NCI-H69 (cell line): ENCODE data around the gene PLPPR3.
A peak's percentile ranks its signal among the peaks of the same experiment; 100 is the strongest.

ENCODE experiments used
- DNase-seq: peaks from one replicate; lab custom pipeline; 2025; lab: John Stamatoyannopoulos, UW

The PLPPR3 gene

DNA sequence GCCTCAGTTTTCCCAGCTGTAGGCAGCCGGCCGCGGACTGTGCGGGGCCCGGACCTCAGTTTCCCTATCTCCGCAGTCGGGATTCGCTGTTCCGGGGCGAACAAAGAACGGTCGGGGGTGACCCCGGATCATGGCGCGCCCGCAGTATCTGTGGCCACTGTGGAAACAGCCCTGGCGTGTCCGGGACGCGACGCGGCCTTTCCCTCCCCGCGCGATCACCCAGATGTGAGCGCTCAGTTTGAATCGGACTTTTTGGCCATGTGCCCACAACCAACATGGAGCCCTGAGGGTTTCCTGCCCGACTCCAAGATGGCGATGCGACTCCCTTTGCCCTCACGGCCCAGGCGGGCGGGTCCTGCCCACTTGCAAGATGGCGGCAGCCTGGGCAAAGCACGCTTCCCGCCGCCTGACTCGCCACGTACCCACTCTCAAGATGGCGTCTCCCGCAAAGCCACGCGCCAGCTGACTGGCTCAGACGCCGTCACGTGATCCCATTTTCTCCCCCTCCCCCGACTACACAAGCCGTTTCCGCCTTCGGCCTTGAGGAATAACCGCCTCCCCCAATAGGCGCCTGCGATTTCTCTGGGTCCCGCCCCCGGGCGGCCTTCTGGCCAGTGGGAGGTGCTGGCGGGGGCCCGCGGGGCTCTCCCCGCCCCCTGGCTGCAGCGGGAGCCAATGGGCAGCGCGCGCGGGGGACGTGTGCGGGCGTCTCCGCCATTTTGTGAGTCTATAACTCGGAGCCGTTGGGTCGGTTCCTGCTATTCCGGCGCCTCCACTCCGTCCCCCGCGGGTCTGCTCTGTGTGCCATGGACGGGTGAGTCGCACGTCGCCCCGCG lies 24.8 kb downstream of the PLPPR3 start, which contains the start of gene PTBP1:
TSS of gene PTBP1 (plus strand) at position 761 of the 836 bp plus-strand sequence. CDS start at position 807, 46 bp downstream.
- DNase-seq, result peak; percentile 100

DNA sequence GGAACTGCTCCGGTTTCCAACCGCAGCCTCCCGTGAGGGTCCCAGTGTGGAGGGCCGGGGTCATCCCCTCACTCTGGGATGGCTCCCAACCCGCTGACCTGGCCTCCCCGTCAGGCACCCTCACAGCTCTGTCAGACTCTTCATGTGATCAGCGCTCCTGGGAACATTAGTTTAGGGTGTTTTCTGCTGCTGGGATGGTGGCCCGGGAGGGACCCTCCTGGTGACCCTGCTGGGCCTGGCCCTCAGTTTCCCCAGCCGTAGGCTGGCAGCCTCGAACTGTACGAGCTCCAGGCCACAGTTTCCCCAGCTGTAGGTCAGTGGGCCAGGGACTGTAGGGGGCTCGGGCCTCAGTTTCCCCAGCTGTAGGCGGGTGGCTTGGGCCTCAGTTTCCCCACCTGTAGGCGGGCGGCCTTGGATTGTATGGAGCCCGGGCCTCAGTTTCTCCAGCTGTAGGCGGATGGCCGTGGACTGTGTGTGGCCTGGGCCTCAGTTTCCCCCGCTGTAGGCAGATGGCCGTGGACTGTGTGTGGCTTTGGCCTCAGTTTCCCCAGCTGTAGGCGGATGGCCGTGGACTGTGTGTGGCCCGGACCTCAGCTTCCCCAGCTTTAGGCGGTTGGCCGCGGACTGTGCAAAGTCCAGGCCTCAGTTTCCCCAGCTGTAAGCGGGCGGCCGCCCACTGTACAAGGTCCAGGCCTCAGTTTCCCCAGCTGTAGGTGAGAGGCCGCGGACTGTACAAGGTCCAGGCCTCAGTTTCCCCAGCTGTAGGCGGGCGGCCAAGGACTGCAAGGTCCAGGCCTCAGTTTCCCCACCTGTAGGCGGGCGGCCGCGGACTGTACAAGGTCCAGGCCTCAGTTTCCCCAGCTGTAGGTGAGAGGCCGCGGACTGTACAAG lies 25.8 kb downstream of the PLPPR3 start:
- DNase-seq, result no peak

DNA sequence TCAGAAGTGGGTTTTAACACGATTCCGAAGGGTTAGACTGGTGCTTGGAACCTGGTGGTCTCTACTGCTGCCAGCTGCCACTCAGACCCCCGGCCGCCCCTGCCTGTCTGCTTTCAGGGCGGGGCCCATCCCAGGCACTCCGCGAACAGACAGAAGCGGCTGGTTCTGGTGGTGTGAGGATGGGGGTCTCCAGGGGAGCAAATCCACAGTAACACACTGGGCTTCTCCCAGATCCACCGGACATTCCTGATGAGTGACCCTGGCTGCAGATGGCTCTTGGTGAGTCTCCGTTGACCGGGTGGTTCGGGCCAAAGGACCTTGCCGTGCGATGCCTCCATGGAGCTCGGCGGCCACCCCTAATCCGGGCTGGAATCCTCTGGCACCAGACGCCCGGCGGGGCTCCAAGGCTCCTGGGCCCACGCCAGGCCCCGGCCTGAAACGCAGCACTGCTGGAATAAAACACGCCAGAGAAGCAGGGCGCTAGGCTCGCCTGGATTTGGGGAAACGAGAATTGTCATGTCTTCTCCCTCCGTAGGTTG lies 26.6 kb downstream of the PLPPR3 start:
- DNase-seq, result no peak

DNA sequence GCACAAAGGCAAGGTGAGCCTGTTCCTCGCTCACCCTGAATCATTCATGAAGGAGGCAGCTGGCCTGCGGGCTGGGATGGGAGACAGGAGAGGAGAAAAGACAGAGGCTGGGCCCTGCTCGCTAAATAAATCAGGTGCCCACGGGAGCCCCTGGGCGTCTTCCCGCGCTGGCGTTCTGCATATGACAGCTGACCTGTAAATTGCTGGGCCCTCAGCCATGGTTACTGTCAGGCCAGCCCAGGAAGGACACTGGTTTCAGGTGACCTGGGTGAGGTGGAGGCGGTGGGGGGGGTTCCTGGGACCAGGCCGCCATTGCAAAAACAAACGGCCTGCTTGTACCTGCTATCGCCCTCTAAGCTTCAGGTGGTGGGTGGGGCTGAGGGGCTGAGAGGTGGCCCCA lies 27.9 kb downstream of the PLPPR3 start:
- no peak for DNase-seq

DNA sequence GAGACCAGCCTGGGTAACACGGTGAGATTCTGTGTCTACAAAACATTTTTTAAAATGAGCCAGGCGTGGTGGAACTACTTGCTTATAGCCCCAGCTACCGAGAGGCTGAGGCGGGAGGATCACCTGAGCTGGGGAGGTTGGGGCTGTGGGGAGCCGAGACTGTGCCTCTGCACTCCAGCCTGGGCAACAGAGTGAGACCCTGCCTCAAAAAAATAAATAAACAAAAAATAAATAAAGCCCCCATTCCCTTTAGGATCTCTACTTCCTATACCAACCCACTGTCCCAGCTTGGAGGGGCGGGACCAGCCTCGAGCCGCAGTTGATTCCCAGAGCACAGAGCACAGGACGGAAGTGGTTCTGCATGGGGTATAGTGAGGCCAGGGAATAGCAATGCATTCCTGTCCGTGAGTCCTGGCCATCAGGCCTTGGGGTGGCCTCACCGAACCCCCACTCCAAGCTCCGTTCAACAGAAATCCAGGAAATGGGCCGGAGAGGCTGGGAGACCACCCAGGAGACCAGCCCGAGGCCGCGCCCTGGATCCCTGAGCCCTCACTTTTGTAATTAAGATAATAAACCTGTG lies 29.4 kb downstream of the PLPPR3 start:
- no peak for DNase-seq

DNA sequence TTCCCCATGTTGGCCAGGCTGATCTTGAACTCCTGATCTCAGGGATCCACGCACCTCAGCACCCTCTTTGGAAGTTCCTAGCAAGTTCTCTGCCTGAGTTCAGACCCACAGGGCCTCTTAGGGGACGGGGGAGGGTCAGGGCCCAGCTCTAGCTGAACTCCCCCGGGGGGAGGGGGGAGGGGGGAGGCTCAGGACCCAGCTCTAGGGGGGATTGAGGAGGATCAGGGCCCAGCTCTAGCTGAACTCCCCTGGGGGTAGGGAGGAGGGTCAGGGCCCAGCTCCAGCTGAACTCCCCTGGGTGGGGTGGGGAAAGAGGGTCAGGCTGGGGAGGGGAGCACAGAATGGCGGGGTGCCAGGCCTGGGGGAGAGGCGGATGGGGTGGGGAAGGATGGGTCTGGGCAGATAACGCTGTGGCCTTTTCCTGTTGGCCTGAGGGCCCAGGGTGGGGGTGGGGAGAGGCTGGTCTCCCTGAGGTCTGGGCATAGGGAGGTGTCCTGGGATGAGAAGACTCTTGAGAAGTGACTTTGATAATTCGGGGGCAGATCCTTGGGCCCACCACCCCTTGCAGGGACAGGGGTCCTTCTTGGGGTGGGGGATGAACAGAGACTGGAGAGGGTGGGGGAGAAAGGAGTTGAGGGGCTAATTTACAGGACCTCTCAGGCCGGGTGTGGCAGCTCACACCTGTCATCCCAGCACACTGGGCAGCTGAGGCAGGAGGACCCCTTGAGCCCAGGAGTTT lies 30.0 kb downstream of the PLPPR3 start:
- DNase-seq, result no peak

DNA sequence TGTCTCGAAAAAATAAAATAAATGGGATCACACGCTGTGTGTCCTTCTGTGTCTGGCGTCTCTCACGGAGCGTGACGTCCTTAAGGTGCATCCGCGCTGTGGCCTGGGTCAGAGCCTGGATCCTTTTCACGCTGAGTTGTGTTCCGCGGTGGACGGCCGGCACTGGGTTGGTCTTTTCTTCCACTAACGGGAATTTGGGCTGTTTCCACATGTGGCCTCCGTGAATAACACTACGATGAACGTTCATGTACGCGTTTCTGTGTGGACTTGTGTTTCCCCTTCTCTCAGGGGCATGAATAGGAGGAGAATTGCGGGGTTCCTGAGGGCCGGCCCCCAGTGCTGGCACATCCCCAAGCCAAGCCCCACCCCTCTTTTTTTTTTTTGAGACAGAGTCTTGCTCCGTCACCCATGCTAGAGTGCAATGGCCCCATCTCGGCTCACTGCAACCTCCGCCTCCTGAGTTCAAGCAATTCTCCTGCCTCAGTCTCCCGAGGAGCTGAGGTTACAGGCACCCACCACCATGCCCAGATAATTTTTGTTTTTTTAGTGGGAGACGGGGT lies 30.7 kb downstream of the PLPPR3 start:
- no peak for DNase-seq

DNA sequence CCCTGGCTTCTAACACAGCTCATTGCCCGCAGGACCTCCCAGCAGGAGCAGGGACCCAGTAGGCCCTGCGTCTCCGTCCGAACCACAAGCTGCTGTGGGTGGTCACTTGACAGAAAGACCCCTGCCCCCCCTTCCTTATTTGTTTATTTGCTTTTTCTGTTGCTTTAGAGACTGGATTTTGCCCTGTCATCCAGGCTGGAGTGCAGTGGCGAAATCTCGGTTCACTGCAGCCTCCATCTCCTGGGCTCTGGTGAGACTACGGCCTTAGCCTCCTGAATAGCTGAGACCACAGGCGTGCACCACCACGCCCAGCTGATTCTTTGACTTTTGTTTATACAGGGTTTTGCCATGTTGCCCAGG lies 32.1 kb downstream of the PLPPR3 start:
- no peak for DNase-seq

DNA sequence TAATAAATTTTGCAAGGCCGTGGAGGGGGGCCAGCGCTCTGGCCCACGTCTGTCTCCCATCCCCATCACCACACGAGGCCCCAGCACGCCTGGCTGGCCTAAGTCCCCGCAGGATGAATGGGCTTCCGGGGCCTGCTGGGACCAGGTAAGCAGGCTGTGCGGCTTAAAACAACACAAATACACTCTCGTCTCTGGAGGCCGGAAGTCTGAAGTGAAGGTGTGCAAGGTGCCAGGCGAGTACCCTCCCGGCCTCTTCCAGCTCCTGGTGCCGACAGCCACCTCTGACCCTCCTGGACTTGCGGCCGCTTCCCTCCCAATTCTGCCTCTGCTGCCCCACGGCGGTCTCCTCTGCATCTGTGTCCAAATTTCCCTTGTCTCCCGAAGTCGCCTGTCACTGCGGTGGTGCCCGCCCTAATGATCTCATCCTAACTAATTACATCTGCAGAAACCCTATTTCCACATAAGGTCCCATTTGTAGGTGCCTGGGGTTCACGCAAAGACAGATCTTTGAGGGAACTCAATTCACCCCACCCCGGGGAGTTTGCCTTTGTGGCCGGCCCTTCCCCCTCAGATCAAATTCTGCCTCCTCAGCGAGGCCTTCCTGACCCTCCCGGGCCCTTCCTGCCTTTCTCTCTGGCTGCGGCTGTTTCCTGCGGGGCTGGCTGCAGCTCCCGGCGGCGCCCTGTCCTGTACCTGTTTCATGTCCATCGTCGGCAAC lies 32.6 kb downstream of the PLPPR3 start:
- no peak for DNase-seq

DNA sequence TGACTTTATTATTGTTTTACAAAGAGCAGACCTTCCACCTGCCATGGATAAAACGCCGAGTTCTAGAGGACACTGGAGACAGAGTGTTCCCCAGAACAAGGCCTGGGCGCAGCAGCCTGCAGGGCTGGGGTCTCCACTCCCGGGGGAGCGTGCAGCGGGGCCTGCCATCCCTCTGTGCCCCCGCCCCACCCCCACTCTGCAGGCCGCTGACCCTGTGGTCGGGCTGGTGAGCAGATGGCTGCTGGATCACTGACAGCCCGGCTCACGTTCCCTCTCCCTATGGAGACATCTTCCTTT lies 33.1 kb downstream of the PLPPR3 start:
- DNase-seq, result no peak

DNA sequence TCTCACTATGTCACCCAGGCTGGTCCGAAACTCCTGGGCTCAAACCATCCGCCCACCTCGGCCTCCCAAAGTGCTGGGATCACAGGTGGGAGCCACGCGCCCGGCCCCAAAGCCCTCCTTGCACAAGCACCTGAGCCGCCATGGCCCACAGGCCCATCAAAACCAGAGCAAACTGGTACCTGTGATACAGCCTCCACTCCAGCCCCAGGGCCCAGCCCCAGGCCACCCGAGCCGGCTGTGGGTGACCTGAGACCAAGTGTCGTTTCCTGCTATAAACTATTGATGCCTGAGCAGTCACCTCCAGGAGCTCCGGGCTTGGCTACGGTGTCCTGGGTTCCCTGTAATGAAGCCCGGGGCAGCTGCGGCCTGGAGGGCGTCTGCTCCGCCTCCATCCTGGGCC lies 34.2 kb downstream of the PLPPR3 start:
- DNase-seq, result no peak

DNA sequence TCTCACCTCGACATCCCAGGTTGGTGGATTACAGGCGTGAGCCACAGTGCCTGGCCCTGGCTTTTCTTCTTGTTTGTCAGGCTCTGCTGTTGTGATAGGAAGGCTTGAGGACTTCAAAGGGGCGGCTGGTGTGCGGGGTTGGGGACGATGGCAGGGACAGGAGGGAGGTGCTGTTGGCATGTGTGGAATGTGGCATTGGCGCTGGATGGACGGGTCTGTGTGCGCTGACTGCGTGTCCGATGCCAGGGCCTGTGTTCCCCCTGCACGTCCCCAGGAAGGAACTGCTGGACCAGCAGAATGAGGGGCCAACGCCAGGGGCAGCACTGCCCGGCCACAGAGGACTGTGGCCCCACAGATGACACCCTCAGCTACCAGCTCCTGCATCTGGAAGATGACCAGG lies 37.2 kb downstream of the PLPPR3 start:
- DNase-seq, result no peak

DNA sequence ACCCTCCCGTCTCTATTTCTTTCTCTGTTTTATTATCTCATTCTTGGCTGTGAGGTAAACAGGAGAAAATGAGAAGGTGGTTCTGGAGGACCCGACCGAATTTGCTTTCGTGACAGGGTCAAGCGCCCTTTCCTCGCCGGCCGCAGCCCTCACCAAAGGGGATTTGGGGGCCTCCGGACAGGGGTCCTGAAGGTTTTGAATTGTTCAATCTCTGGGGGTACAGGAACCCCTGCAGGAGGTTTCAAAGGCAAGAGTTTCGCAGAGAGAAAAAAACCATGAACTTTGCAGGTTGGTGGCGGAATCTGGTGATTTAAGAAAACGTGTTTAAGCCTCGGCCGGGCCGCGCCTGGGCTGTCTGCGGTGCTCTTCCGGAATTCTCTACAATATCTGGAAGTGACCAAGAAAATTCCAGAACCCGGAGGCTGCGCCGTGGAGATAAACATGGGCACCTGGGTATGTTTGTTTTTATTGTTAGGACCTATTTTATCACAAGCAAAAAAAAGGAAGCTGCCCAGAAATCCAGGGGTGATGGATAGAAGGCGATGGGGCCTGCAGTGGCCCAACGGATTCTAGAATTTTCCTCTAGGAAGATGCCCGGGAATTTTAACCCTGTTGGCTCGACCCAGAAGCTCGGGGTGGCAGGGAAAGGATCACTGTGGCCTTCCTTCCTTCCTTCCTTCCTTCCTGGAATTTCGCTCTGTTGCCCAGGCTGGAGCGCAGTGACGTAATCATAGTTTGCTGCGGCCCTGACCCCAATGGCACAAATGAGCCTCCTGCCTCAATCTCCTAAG lies 38.7 kb downstream of the PLPPR3 start:
- DNase-seq, result no peak

DNA sequence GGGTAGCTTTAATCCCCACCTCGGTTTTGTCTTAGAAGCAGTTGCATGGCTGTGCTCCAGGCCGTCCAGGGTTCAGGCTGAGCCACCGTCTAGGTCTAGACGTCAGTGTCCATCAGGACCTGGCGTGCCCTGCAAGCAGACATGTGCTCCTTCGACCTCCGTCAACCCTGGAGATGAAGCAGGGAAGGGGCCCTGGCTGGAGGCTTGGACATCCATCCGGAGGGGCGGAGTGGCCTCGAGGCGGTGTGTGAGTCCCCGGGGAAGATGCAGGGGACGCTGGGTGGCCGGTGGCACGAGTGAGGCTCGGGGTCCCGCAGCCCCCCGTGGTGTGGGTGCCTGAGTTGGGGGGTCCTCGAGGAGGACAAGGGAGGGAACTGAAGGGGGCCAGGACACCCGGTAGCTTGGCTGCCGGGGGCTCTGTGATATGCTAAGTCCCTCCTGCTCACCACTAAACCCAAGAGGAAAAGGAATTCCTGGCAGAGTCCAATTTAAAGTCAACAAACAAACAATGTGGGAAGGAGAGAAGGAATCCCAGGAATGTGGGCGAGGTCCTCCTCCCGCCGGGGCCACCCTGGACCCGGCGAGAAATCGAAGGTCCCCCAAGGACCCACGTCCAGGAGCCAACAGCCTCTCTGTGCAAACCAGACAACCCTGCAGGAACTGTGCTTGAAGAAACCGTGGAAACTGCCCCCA lies 39.4 kb downstream of the PLPPR3 start:
- DNase-seq, result no peak

DNA sequence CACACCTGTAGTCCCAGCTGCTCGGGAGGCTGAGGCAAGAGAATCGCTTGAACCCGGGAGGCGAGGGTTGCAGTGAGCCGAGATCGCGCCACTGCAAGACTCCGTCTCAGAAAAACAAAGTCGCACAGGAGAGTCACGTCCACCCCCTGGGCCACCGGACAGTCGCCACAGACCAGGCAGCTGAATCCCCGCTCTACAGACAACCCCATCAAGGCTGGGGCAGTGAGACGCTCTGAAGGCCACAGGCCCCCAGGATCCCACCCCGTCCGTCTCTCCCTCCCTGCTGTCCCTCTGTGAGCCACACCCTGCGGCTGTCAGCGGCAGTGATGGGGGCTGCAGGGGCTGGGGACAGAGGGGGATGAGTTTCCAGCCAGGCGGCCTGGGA lies 40.0 kb downstream of the PLPPR3 start:
- DNase-seq, result no peak

DNA sequence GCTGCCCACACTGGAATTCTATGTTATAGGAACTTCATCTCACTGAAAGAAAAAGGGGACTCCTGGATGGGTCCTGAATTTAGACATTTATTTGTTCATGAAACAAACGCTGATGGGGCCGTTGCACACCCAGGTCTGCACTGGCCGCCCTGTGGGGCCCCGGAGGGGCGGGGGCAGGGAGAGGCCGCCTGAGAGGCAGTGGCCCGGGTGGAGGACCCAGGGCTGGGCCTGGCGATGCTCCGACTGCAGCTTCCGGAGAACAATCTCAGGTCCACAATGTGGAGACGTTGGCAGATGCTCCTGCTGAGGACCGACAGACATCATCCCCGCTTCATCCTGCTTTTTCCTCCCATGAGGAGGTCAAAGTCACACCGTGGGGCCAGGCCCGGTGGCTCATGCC lies 40.8 kb downstream of the PLPPR3 start:
- DNase-seq, result no peak

DNA sequence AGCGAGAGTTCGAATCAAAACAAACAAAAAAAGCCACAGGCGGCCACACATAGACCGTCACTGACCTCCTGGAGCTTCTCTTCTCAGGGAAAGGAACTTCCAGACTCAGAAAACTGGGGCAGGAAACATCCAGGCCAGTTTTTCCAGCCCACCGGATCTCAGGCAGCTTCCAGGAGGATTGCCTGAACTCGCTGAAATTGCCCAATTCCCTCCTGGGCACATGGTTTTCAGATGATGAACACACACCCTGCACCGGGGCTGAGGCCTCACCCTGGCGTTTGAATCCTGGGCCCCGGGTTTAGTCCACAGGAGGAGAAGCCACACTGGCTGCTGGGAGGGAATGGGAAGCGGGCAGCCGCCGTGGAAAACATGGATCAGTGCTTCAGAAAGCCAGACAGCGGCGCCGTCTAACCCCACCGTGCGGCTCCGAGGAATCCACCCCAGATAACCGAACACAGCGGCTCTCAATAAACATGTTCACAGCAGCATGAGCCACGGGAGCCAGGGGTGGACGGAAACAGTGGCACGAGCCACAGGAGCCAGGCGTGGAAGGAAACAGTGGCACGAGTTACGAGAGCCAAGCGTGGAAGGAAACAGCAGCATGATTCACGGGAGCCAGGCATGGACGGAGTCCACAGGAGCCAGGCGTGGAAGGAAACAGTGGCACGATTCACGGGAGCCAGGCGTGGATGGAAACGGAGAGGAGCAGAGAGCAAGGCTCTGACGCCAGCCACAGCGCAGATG lies 42.7 kb downstream of the PLPPR3 start:
- peak; percentile 82 for DNase-seq

DNA sequence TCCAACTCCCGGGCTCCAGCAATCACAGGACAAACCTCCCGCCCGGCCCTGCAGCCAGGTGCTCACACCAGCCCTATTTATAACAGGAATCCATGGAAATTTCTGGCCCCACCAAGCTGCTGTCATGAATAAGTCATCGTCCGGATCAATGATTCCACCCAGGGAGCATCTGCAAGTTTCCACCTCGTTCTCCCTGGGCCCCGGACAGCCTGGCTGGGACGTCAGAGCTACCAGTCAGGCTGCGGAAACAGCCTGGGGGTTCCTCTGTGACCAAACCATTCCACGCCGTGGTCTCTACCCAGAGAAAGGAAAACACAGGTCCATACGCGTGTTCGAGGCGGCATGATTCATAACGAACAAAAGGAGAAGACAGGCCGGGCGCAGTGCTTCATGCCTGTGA lies 45.2 kb downstream of the PLPPR3 start:
- DNase-seq, result no peak
